SK-N-SH treated with all-trans-retinoic acid at 6 μM for 48 hours (cell line): ENCODE measurements around the gene IAPP.
"Not testable (repeated sequence)": the region's sequence is repeated elsewhere in the genome, so short reads cannot be mapped to it uniquely, and the experiment has no call there.

Experiments used
- ARNTL ChIP-seq: fragments of 450-650 bp; formaldehyde crosslinking; IDR thresholded peaks from 2 replicates; pipeline ENCODE4 v1.5.0; 2020; ENCODE audit warnings: low read depth, mild to moderate bottlenecking, moderate library complexity, borderline replicate concordance
- BACH2 ChIP-seq: fragments of 250-450 bp; sonication (Bioruptor Pico); IDR thresholded peaks from 2 replicates; pipeline ENCODE4 v1.9.0; 2021; ENCODE audit warnings: mild to moderate bottlenecking, borderline replicate concordance
- CSDC2 ChIP-seq: fragments of 250-450 bp; sonication (Bioruptor Pico); IDR thresholded peaks from 2 replicates; pipeline ENCODE4 v1.5.0; 2020; ENCODE audit warnings: mild to moderate bottlenecking, moderate library complexity
- ESRRG ChIP-seq: fragments of 250-450 bp; sonication (Bioruptor Pico); IDR thresholded peaks from 2 replicates; pipeline ENCODE4 v1.6.1; 2021; ENCODE audit warnings: mild to moderate bottlenecking
- RARB ChIP-seq: fragments of 250-450 bp; sonication (Bioruptor Pico); IDR thresholded peaks from 2 replicates; pipeline ENCODE4 v1.8.0; 2021; ENCODE audit warnings: mild to moderate bottlenecking, moderate library complexity
- TCF4 ChIP-seq: fragments of 250-450 bp; sonication (Bioruptor Pico); IDR thresholded peaks from 2 replicates; pipeline ENCODE4 v1.8.0; 2021; ENCODE audit warnings: mild to moderate bottlenecking, moderate library complexity, borderline replicate concordance
- TOX ChIP-seq: fragments of 250-450 bp; sonication (Bioruptor Pico); IDR thresholded peaks from 2 replicates; pipeline ENCODE4 v1.8.0; 2021; ENCODE audit warnings: mild to moderate bottlenecking, moderate library complexity, borderline replicate concordance
- TF ChIP-seq, protein P1 (sequence below): fragments of 250-450 bp; sonication (Bioruptor Pico); IDR thresholded peaks from 2 replicates; pipeline ENCODE4 v1.5.1; 2020; ENCODE audit warnings: low read depth, mild to moderate bottlenecking, moderate library complexity

DNA sequence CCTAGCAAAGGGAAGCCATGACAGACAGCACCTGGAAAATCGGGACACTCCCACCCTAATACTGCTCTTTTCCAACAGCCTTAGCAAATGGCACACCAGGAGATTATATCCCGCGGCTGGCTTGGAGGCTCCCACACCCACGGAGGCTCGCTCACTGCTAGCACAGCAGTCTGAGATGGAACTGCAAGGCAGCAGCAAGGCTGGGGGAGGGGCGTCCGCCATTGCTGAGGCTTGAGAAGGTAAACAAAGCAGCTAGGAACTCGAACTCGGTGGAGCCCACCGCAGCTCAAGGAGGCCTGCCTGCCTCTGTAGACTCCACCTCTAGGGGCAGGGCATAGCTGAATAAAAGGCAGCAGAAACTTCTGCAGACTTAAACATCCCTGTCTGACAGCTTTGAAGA, 12.1 kb upstream of the IAPP start:
- TF ChIP-seq ESRRG (CRISPR knock-in tag); CSDC2 (CRISPR knock-in tag); TOX (CRISPR knock-in tag); RARB (CRISPR knock-in tag); ARNTL (CRISPR knock-in tag); TCF4; BACH2: not testable (repeated sequence)
- TF ChIP-seq, protein P1, sequence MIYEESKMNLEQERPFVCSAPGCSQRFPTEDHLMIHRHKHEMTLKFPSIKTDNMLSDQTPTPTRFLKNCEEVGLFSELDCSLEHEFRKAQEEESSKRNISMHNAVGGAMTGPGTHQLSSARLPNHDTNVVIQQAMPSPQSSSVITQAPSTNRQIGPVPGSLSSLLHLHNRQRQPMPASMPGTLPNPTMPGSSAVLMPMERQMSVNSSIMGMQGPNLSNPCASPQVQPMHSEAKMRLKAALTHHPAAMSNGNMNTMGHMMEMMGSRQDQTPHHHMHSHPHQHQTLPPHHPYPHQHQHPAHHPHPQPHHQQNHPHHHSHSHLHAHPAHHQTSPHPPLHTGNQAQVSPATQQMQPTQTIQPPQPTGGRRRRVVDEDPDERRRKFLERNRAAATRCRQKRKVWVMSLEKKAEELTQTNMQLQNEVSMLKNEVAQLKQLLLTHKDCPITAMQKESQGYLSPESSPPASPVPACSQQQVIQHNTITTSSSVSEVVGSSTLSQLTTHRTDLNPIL (CRISPR knock-in tag) = not testable (repeated sequence)
